ENCODE measurements around the gene GRIFIN. TPM values are rescaled to one million over a fixed set of nuclear protein-coding genes. Genes with fewer than 3 reads are reported as not detected.
"Not testable (repeated sequence)": the region's sequence is repeated elsewhere in the genome, so short reads cannot be mapped to it uniquely, and the experiment has no call there.

Gene GRIFIN
- total RNA-seq, 1 donor = not detected

DNA sequence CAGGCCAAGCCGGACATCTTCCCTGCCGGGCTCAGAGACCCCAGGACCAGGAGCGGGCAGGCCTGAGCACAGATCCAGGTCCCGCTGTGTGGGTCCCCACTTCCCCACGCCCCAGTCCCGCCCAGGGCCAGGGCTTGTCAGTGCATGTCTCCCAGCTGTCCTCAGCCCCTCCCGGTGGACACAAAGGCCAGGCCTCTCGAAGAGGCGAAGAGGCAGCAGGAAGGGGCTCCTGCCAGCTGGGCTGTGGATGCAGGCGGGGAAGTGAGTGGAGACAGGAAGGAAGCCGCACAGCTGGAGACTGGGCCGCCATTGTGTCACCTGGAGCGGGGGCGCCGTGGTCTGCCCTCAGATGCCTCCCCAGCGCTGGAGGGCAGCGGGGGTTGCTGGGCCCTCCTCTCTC lies 4.8 kb downstream of the GRIFIN start:
- Histone ChIP-seq H2AFZ (ENCODE audit: low read length) (no peak overlapping the region), H3K4me3 (ENCODE audit: insufficient read depth, low read length) (no peak overlapping the region), H3K27me3 (ENCODE audit: insufficient read depth, low read length) (peaks cover 3% of the 10 kb centered on the region), H3K36me3 (ENCODE audit: insufficient read depth, low read length) (no peaks in the 10 kb centered on the region), H3K9me3 (ENCODE audit: low read depth, low read length) (no peaks in the 10 kb centered on the region), H4K20me1 (ENCODE audit: insufficient read depth, low read length) (no peaks in the 10 kb centered on the region), H3K4me2 (ENCODE audit: insufficient read depth, low read length) (no peak overlapping the region), H3K27ac (ENCODE audit: low read depth, low read length) (no peak overlapping the region), H3K4me1 (ENCODE audit: insufficient read depth, low read length) (no peaks in the 10 kb centered on the region), H3K79me2 (ENCODE audit: insufficient read depth, low read length) (no peaks in the 10 kb centered on the region)
- TF ChIP-seq, protein P1, sequence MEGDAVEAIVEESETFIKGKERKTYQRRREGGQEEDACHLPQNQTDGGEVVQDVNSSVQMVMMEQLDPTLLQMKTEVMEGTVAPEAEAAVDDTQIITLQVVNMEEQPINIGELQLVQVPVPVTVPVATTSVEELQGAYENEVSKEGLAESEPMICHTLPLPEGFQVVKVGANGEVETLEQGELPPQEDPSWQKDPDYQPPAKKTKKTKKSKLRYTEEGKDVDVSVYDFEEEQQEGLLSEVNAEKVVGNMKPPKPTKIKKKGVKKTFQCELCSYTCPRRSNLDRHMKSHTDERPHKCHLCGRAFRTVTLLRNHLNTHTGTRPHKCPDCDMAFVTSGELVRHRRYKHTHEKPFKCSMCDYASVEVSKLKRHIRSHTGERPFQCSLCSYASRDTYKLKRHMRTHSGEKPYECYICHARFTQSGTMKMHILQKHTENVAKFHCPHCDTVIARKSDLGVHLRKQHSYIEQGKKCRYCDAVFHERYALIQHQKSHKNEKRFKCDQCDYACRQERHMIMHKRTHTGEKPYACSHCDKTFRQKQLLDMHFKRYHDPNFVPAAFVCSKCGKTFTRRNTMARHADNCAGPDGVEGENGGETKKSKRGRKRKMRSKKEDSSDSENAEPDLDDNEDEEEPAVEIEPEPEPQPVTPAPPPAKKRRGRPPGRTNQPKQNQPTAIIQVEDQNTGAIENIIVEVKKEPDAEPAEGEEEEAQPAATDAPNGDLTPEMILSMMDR (IDR thresholded peaks at IDR 0.05; ENCODE audit: extremely low read depth, low read depth, low read length) = no peak
- DNase-seq (ENCODE audit: insufficient read length, low spot score, missing footprints) = peak; percentile 89

DNA sequence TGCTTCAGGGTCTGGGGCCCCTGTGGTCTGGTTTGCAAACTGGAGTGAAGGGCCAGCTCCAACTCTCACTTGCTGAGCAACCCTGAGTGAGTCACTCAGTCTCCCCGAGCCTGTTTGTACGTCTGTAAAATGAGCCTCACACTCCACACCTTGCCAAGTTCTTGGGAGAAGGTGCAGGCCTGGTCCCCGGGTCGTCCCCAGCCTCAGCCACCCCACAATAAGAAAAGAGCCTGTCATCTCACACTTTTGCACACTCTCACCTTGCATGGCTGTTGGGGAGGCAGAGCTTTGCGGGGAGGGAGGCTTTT lies 5.2 kb downstream of the GRIFIN start:
- Histone ChIP-seq H2AFZ (ENCODE audit: low read length) (no peak overlapping the region), H3K4me1 (ENCODE audit: insufficient read depth, low read length) (no peaks in the 10 kb centered on the region), H3K36me3 (ENCODE audit: insufficient read depth, low read length) (no peaks in the 10 kb centered on the region), H3K27ac (ENCODE audit: low read depth, low read length) (no peak overlapping the region), H3K27me3 (ENCODE audit: insufficient read depth, low read length) (peaks cover 3% of the 10 kb centered on the region), H3K4me2 (ENCODE audit: insufficient read depth, low read length) (no peak overlapping the region), H3K79me2 (ENCODE audit: insufficient read depth, low read length) (no peaks in the 10 kb centered on the region), H4K20me1 (ENCODE audit: insufficient read depth, low read length) (no peaks in the 10 kb centered on the region), H3K4me3 (ENCODE audit: insufficient read depth, low read length) (no peak overlapping the region), H3K9me3 (ENCODE audit: low read depth, low read length) (no peaks in the 10 kb centered on the region)
- TF ChIP-seq, protein P1 (IDR thresholded peaks at IDR 0.05; ENCODE audit: extremely low read depth, low read depth, low read length) = no peak
- peak; percentile 95 for DNase-seq (ENCODE audit: insufficient read length, low spot score, missing footprints)

- H3K9me3 ChIP-seq (ENCODE audit: low read depth, low read length) = no peaks in the 10 kb centered on the region
- H3K79me2 ChIP-seq (ENCODE audit: insufficient read depth, low read length) = no peaks in the 10 kb centered on the region
- no peak overlapping the region for H2AFZ ChIP-seq (ENCODE audit: low read length)
- peaks cover 3% of the 10 kb centered on the region for H3K27me3 ChIP-seq (ENCODE audit: insufficient read depth, low read length)
- peak; percentile 86 for DNase-seq (ENCODE audit: insufficient read length, low spot score, missing footprints)
- H3K27ac ChIP-seq (ENCODE audit: low read depth, low read length) = no peak overlapping the region
- no peaks in the 10 kb centered on the region for H3K4me1 ChIP-seq (ENCODE audit: insufficient read depth, low read length)
- no peak overlapping the region for H3K4me2 ChIP-seq (ENCODE audit: insufficient read depth, low read length)
- TF ChIP-seq, protein P1 (IDR thresholded peaks at IDR 0.05; ENCODE audit: extremely low read depth, low read depth, low read length) = no peak
- no peaks in the 10 kb centered on the region for H4K20me1 ChIP-seq (ENCODE audit: insufficient read depth, low read length)
- no peak overlapping the region for H3K4me3 ChIP-seq (ENCODE audit: insufficient read depth, low read length)
- no peaks in the 10 kb centered on the region for H3K36me3 ChIP-seq (ENCODE audit: insufficient read depth, low read length)
Observed at GRCh38 chr7:2470204-2471021, 5.8 kb downstream of the GRIFIN start.

- H4K20me1 ChIP-seq (ENCODE audit: insufficient read depth, low read length) = not testable (repeated sequence)
- peak; percentile 54 for DNase-seq (ENCODE audit: insufficient read length, low spot score, missing footprints)
Observed at GRCh38 chr7:2469460-2470203, 6.6 kb downstream of the GRIFIN start.

More at GRCh38 chr7:2469460-2470203, 6.6 kb downstream of the GRIFIN start:
- H3K27me3 ChIP-seq (ENCODE audit: insufficient read depth, low read length); H2AFZ ChIP-seq (ENCODE audit: low read length); H3K4me2 ChIP-seq (ENCODE audit: insufficient read depth, low read length); H3K4me3 ChIP-seq (ENCODE audit: insufficient read depth, low read length); H3K4me1 ChIP-seq (ENCODE audit: insufficient read depth, low read length); H3K9me3 ChIP-seq (ENCODE audit: low read depth, low read length); H3K36me3 ChIP-seq (ENCODE audit: insufficient read depth, low read length); H3K79me2 ChIP-seq (ENCODE audit: insufficient read depth, low read length); H3K27ac ChIP-seq (ENCODE audit: low read depth, low read length): not testable (repeated sequence)
